ENCODE results near the gene C18orf32.

DNA sequence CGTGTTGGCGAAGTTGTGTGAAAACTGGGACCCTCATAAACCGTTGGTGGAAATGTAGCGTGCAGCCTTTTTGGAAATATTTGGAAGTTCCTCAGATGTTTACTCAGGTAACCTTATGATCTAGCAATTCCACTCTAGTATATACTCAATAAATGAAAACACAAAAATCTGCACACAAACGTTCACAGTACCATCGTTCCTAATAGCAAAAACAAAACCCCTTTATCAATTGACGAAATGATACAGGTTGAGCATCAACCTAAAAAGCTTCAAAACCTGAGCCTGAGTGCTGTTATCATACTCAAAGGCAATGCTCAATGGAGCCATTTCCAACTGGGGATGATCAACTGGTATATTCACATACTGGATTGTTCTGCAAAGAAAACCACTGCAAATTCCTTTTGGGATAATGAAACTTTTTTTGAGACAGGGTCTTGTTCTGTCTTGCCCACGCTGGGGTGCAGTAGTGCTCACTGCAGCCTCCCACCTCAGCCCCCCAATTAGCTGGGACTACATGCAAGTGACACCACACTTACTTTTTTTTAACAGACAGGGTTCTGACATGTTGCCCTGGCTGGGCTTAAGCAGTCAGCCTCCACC lies 777 bp upstream of the C18orf32 start:
- TF ChIP-seq CTCF (conservative IDR thresholded peaks at IDR 0.05 in 1 of 2, IDR thresholded peaks at IDR 0.05 in 1 of 2; ENCODE audit: low read depth in 1 of 2, low read length in 2 of 2) (no peak), EZH2 (IDR thresholded peaks at IDR 0.05; ENCODE audit: low read length, missing control alignments) (no peak)
